Measurements from ENCODE around the gene DCDC2B.

DNA sequence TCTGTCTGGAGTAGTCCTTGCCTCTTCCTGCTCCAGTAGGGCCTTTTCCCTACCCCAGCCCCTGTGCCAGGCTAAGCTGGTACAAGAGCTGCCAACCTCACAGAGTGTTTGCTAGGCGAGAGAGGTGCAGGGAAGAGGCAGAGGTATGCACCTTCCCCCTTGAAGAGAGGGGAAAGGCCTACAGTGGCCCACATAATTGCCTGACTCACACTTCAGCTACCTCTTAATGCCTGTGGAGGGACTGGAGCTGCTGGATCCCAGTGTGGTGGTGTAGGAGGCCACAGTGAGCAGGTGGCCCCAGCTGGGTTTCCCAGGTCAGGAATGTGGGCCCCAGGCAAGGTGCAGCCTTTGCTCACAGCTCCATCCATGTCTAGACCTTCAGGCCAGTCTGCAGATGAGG lies 11.8 kb upstream of the DCDC2B start:
- TF ChIP-seq POLR2A (IDR thresholded peaks at IDR 0.05; ENCODE audit: low read depth, low read length) (no peak), POLR2AphosphoS5 (IDR thresholded peaks at IDR 0.05; ENCODE audit: low read depth, low read length) (no peak; the same call in 1 of the 2 replicates)

All from GM12892 (cell line).